ENCODE measurements around the gene MAML2.

Gene MAML2

GRCh38 chr11:96114178-96115064 is 228.6 kb downstream of the MAML2 start:
- no peak for FAIRE-seq

GRCh38 chr11:96113193-96113681 is 229.8 kb downstream of the MAML2 start:
- no peak for FAIRE-seq

GRCh38 chr11:96112192-96113128 is 230.5 kb downstream of the MAML2 start:
- FAIRE-seq: no peak

GRCh38 chr11:96111308-96111707 is 231.7 kb downstream of the MAML2 start:
- no peak for FAIRE-seq

- no peak for FAIRE-seq
Observed at GRCh38 chr11:96110302-96110701, 232.7 kb downstream of the MAML2 start.

GRCh38 chr11:96109331-96110030 is 233.5 kb downstream of the MAML2 start:
- no peak for FAIRE-seq

GRCh38 chr11:96107143-96107824 is 235.7 kb downstream of the MAML2 start:
- FAIRE-seq: no peak

- no peak for FAIRE-seq
Observed at GRCh38 chr11:96106645-96107044, 236.3 kb downstream of the MAML2 start.

- no peak for FAIRE-seq
Observed at GRCh38 chr11:96105944-96106343, 237.1 kb downstream of the MAML2 start.

GRCh38 chr11:96105197-96105895 is 237.6 kb downstream of the MAML2 start:
- no peak for FAIRE-seq

- FAIRE-seq: no peak
Observed at GRCh38 chr11:96104496-96104895, 238.5 kb downstream of the MAML2 start.

- no peak for FAIRE-seq
Observed at GRCh38 chr11:96103721-96104120, 239.3 kb downstream of the MAML2 start.

GRCh38 chr11:96103102-96103501 is 239.9 kb downstream of the MAML2 start:
- FAIRE-seq: no peak

- no peak for FAIRE-seq
Observed at GRCh38 chr11:96102664-96103078, 240.3 kb downstream of the MAML2 start.

GRCh38 chr11:96101146-96101545 is 241.8 kb downstream of the MAML2 start:
- FAIRE-seq: no peak

GRCh38 chr11:96098511-96099241 is 244.3 kb downstream of the MAML2 start:
- no peak for FAIRE-seq

GRCh38 chr11:96097844-96098421 is 245.1 kb downstream of the MAML2 start:
- FAIRE-seq: no peak

- FAIRE-seq: no peak
Observed at GRCh38 chr11:96096360-96096759, 246.6 kb downstream of the MAML2 start.

- no peak for FAIRE-seq
Observed at GRCh38 chr11:96095884-96096303, 247.1 kb downstream of the MAML2 start.

GRCh38 chr11:96094156-96094555 is 248.8 kb downstream of the MAML2 start:
- no peak for FAIRE-seq

Measured in TTC549 (cell line).